ENCODE results near the gene CEACAM7.
"Not testable (repeated sequence)": the region's sequence is repeated elsewhere in the genome, so short reads cannot be mapped to it uniquely, and the experiment has no call there.

CEACAM7 gene

GRCh38 chr19:41671486-41671885 lies 16.6 kb downstream of the CEACAM7 start:
- TF ChIP-seq ZFX (IDR thresholded peaks at IDR 0.05; ENCODE audit: borderline replicate concordance) (no peak), CTCF (IDR thresholded peaks at IDR 0.05) (no peak)
- no peak overlapping the region for H3K27ac ChIP-seq

GRCh38 chr19:41670755-41671154 lies 17.3 kb downstream of the CEACAM7 start:
- no peak for TF ChIP-seq CTCF (IDR thresholded peaks at IDR 0.05)
- no peak for TF ChIP-seq ZFX (IDR thresholded peaks at IDR 0.05; ENCODE audit: borderline replicate concordance)
- H3K27ac ChIP-seq = no peak overlapping the region

- no peak overlapping the region for H3K27ac ChIP-seq
- TF ChIP-seq CTCF (IDR thresholded peaks at IDR 0.05) = no peak
- no peak for TF ChIP-seq ZFX (IDR thresholded peaks at IDR 0.05; ENCODE audit: borderline replicate concordance)
Measured at GRCh38 chr19:41668315-41668714, 19.8 kb downstream of the CEACAM7 start.

GRCh38 chr19:41666075-41666474 lies 22.0 kb downstream of the CEACAM7 start:
- no peak overlapping the region for H3K27ac ChIP-seq
- TF ChIP-seq ZFX (IDR thresholded peaks at IDR 0.05; ENCODE audit: borderline replicate concordance) (no peak), CTCF (IDR thresholded peaks at IDR 0.05) (no peak)

- no peak overlapping the region for H3K27ac ChIP-seq
- TF ChIP-seq ZFX (IDR thresholded peaks at IDR 0.05; ENCODE audit: borderline replicate concordance) (no peak), CTCF (IDR thresholded peaks at IDR 0.05) (no peak)
Measured at GRCh38 chr19:41657157-41657556, 30.9 kb downstream of the CEACAM7 start.

- H3K27ac ChIP-seq = not testable (repeated sequence)
Measured at GRCh38 chr19:41656756-41657155, 31.3 kb downstream of the CEACAM7 start.

GRCh38 chr19:41652250-41652649 lies 35.8 kb downstream of the CEACAM7 start:
- H3K27ac ChIP-seq = no peak overlapping the region
- TF ChIP-seq ZFX (IDR thresholded peaks at IDR 0.05; ENCODE audit: borderline replicate concordance) = no peak
- TF ChIP-seq CTCF (IDR thresholded peaks at IDR 0.05) = no peak

GRCh38 chr19:41649827-41650226 lies 38.2 kb downstream of the CEACAM7 start:
- H3K27ac ChIP-seq = no peak overlapping the region
- no peak for TF ChIP-seq CTCF (IDR thresholded peaks at IDR 0.05)
- no peak for TF ChIP-seq ZFX (IDR thresholded peaks at IDR 0.05; ENCODE audit: borderline replicate concordance)
